HG03378 (cell line): Measurements from ENCODE around the gene AQR.

ENCODE experiments used
- ATAC-seq: cut with Tn5 transposase; IDR thresholded peaks from one replicate; pipeline ENCODE4 v1.9.1; 2021; ENCODE audit warnings: mild to moderate bottlenecking, moderate library complexity; ENCODE audit not compliant: unreplicated experiment

The AQR gene

GRCh38 chr15:34883042-34883441 is 86.5 kb downstream of the AQR start:
- ATAC-seq = no peak

DNA sequence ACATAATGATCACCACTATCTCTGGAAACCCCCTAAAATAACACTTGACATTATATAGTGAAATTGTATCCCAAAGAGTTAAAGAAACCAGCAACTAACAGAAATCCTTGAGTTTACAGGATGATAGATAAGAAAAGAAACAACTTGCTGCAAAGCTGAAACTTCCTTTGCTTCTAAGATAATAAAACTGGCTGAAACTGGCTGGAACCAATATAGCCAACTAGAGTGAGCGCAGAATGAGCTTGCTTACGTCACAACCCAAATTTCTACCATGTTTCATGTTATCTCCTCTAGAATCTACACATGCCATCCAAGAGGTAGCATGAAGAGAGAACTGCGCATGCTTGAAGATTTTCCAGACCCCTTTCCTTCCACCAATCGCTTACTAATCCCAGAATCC is 90.4 kb downstream of the AQR start:
- no peak for ATAC-seq

DNA sequence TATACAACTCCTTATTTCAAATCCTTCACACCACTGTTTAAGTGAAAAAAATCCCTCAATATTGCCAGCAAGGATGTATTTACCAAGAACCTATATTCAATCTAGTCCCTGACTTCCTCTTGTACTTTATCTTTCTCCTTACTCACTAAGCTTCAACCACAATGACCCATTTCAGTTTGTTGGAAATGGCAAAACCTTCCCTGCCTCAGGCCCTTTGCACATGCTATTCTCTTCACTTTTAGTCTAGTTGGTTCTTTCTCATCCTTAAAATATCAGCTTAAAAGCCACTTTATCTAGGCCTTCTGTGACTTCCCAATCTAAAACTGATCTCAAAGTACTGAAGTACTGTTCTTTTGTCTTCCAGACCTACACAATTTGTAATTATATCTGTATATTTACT is 92.9 kb downstream of the AQR start:
- no peak for ATAC-seq

DNA sequence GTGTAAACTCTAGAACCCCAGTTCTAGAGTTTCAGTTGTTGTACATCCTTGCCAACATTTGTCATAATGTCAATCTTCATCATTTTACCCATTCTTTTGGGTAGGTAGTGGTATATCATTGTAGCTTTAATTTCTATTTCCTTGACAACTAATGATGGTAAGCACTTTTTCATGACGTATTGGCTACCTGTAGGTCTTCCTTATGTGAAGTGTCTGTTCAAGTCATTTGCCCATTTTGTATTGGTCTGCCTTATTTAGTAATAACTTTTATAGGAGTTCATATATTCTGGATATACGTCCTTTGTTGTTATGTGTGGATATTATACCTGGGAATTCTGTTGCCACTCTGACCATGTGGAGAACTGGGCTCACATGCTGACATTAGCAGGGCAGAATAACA is 100.4 kb downstream of the AQR start:
- no peak for ATAC-seq

DNA sequence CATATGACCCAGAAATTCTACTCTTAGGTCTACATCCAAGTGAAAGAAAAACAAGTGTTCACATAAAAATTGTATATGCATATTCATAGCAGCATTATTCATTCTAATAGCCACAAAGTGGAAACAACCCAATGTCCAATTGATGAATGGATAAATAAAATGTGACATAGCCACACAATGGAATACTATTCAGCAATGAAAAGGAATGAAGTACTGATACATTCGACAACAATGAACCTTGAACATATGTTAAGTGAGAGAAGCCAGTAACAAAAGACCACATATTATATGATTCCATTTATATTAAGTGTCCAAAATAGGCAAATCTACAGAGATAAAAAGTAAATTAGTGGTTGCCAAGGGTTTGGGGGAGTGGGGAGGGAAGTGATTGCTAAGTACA is 104.0 kb downstream of the AQR start:
- ATAC-seq = no peak

DNA sequence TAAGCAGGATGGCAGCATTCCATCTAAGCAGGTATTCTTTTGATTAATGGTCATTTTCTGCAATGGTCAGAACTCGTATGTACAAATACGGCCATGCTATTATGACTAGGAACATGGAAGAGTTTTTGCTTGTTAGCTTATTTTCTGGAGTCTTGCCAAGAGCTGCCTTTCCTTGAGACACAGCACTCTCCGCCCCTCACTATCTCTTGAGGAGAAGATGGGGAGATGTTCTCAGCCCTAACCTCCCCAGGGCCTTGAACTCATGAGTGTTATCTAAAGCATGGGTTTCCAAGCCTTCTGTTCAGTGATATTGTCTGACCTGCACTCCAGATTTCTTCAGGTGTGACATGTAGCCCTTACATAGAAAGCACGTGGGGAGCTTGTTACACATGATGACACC is 108.3 kb downstream of the AQR start:
- no peak for ATAC-seq

DNA sequence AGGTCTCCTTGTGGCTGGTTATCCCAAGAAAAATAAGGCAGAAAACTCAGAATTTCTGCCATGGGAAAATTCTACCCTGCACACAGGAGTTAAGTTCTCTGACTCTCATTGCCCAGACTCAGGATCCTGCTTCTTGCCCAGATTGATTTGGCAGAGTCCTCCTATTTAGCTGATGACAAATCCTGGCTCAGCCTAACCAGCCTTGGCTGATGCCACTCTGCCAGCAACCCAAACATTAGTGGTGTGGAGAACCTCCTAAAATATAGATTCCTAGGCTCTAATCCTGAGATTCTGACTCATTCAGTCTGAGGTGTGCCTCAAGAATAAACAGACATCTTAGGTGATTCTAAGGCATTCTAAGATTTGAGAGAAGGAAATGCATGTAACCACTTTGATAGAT is 113.6 kb downstream of the AQR start:
- no peak for ATAC-seq

DNA sequence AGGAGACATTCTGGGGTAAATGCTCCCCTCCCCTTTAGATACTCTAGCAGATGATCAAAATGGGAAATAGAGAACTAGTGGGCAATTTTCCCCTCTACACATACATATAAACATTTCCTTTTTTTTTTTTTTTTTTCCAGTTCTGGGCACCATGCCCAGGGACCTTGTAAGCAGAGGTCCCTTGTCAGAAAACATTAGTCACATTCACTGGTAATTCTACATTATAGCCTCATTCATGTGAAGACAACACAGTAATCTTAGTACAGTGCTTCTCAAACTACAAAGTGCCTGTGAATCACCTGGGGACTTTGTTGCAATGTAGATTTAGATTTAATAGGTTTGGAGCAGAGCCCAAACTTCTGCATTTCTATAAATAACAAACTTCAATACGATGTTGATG is 114.1 kb downstream of the AQR start:
- no peak for ATAC-seq

GRCh38 chr15:34854232-34854631 is 115.3 kb downstream of the AQR start:
- no peak for ATAC-seq

- ATAC-seq = no peak
These were observed 116.4 kb downstream of the AQR start for GRCh38 chr15:34853001-34853758.

- ATAC-seq = no peak
These were observed 117.8 kb downstream of the AQR start for GRCh38 chr15:34851751-34852150.

GRCh38 chr15:34851007-34851406 is 118.5 kb downstream of the AQR start:
- no peak for ATAC-seq

DNA sequence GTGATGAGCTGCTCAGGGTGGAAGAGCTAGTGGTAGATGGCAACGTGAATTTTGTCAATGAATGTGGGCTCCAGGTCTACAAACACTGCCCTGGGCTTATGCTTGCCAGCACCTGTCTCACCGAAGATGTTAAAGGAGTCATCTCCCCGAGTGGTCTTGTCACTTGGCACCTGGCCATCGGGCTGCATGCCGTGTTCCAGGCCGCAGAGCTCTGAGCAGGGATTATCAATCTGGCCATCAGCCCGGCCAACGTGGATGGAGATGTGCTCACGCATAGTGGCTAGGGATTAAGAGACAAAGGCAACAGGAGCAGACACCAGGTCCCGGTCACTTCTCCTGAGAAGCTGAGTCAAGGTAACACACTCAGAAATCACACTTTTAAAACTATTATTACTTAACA is 119.4 kb downstream of the AQR start:
- ATAC-seq = no peak

DNA sequence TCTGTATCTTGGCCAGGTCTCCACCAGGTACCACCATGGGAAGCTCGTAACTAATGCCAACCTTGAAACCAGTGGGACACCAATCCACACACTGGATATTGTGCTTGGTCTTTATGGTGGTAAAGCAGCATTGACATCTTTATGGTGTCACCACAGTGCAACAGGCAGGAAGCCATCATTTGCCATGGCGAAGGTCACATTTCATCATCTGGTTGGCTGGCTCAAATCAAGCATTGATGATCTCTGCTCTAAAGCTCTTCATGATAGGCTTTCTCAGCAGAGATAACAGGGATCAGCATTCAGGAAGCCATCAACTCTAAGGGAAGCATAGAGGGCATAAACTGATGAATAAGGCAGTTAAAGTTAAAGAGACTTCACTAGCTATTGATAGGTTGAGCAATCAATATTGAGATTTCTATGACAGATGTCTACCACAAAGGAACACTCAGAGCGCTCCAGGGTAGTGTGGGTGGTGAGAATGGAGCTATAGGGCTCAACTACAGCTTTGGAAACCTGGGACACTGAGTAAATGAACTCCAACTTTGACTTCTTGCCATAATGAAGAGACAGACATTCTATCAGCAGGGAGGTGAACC is 120.1 kb downstream of the AQR start:
- no peak for ATAC-seq

DNA sequence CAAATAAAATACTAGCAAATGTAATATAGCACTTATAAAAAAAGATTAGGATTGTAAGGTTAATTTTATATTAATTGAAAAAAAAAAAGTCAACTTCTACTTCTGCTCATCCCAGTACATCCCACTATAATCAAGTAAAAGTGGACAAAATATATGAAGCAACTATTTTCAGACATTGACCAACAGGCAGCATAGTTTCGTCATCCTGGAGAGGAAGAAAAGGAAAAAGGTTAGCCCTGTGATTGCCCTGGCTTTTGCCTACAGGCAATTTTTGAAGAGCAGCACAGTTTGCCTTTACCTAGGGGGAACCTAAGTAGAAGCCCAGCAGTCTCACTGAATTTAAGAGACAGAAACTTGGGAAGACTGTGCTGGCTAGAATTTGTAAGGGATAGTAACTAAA is 121.9 kb downstream of the AQR start:
- ATAC-seq = no peak

GRCh38 chr15:34841262-34841725 is 128.2 kb downstream of the AQR start:
- no peak for ATAC-seq

GRCh38 chr15:34838282-34838681 is 131.3 kb downstream of the AQR start:
- no peak for ATAC-seq

- ATAC-seq = no peak
These were observed 132.1 kb downstream of the AQR start for GRCh38 chr15:34837246-34838016.

- no peak for ATAC-seq
These were observed 141.2 kb downstream of the AQR start for GRCh38 chr15:34828145-34828911.

DNA sequence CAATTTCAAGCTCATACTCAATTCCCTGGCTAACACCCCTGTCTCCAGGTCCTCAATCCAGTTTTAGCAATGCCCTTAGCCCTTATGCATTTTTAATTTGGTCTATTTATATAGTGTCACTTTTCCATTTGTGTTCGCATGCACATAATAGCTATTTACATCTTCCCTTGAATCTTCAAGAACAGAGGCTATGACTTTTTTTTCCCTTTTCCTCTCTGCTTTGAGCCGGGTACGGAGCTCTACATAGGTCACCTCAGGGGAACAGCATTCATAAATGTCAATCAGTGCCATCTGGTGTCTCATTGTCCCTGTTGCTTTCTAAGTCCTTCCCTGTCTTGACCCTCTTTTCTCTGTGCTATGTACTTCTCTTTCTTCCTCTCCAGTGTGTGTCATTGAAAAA is 147.7 kb downstream of the AQR start:
- no peak for ATAC-seq

- no peak for ATAC-seq
These were observed 149.4 kb downstream of the AQR start for GRCh38 chr15:34820110-34820509.
